Stomach (tissue), 9 donors: Measurements from ENCODE around the gene UBXN11. TPM values are rescaled to one million over a fixed set of nuclear protein-coding genes. Genes with fewer than 3 reads are reported as not detected.
"Not testable (repeated sequence)": the region's sequence is repeated elsewhere in the genome, so short reads cannot be mapped to it uniquely, and the experiment has no call there.

ENCODE experiments used
- DNase-seq, 2 donors: peaks; one replicate each; pipeline versions ENCODE4 v3.0.0 to v3.0.0-alpha.2; 2013 to 2019
- H3K27ac ChIP-seq, 5 donors: fragments of 200-600 bp in 4 of 5; sonication (generic) in 4 of 5; one replicate each; pipeline ENCODE4 v1.5.1; 2013 to 2019; ENCODE audit warnings: mild to moderate bottlenecking in 1 of 5, moderate library complexity in 1 of 5
- H3K27me3 ChIP-seq, 3 donors: fragments of 200-600 bp; sonication (generic); one replicate each; pipeline ENCODE4 v1.5.1; 2017 to 2019; ENCODE audit warnings: mixed run types in 1 of 3
- H3K36me3 ChIP-seq, 4 donors: fragments of 200-600 bp; sonication (generic); 1 replicate in 3 of 4; 2 replicates in 1 of 4; pipeline ENCODE4 v1.5.1; 2016 to 2019
- H3K4me1 ChIP-seq, 4 donors: fragments of 200-600 bp; sonication (generic); one replicate each; pipeline ENCODE4 v1.5.1; 2016 to 2019
- H3K4me3 ChIP-seq, 4 donors: fragments of 200-600 bp; sonication (generic) in 3 of 4; one replicate each; pipeline ENCODE4 v1.5.1; 2016 to 2019; ENCODE audit warnings: mild to moderate bottlenecking in 1 of 4
- H3K9me3 ChIP-seq, 4 donors: fragments of 200-600 bp; sonication (generic); one replicate each; pipeline ENCODE4 v1.5.1; 2016 to 2019
- CTCF ChIP-seq, 7 experiments: fragments of 450-650 bp in 4 of 7; fragments of 200-600 bp in 3 of 7; sonication (generic) in 3 of 7; IDR thresholded peaks; one replicate each; pipeline ENCODE4 v1.5.1; 2016 to 2019; ENCODE audit warnings: antibody characterized with exemption in 7 of 7, control low read depth in 2 of 7, mild to moderate bottlenecking in 1 of 7
- EP300 ChIP-seq: sonication (generic); formaldehyde crosslinking; IDR thresholded peaks from one replicate; pipeline ENCODE4 v1.6.1; 2017; ENCODE audit warnings: antibody characterized with exemption
- POLR2A ChIP-seq, 4 donors: fragments of 450-650 bp; IDR thresholded peaks; one replicate each; pipeline ENCODE4 v1.6.1; 2016; ENCODE audit warnings: antibody characterized with exemption in 4 of 4, control low read depth in 2 of 4, mild to moderate bottlenecking in 1 of 4, moderate library complexity in 1 of 4
- POLR2AphosphoS5 ChIP-seq, 3 donors: sonication (generic); formaldehyde crosslinking; IDR thresholded peaks; one replicate each; pipeline ENCODE4 v1.6.1; 2016; ENCODE audit warnings: antibody characterized with exemption in 3 of 3
- WGBS, 5 donors: extraction: QIAGEN DNeasy Blood & Tissue Kit in 3 of 5; methylation state at CpG; one replicate each; pipeline versions ENCODE4 v1.1.5 to v1.1.7; 2013 to 2018; 5-methylcytosine and 5-hydroxymethylcytosine counted together
- intact Hi-C: fragments of 100-400 bp; cut with DNase I; formaldehyde crosslinking; loops from one replicate; pipeline ENCODE4 v1.15.1; 2023; ENCODE audit warnings: low total_unique reads
- polyA plus RNA-seq, 3 donors: library from polyadenylated mRNA; stranded (reverse); fragments of 200-250 nt; gene quantifications; one replicate each; pipeline ENCODE4 v1.2.3, GENCODE V29; 2013
- total RNA-seq, 5 donors: library from RNA; depleted of rRNA; stranded (reverse); fragments of >200 nt; gene quantifications; one replicate each; pipeline versions ENCODE4 v1.1.0 to v1.2.3, GENCODE V29; 2014 to 2016
- donor health status: healthy with polysubstance abuse.
- donor health status: Bipolar disorder and iron deficiency.
- donor health status: healthy.

Gene UBXN11
- total and polyA plus RNA-seq, 8 donors, result 7.3 to 26.3 (median 12.6) TPM

- 3 to 4% (median 3%) methylated on average over 36 to 41 of the region's 41 CpGs for WGBS, 5 donors
- intact Hi-C loops, result no loop called here
- Histone ChIP-seq H3K27ac (peak overlapping the region in 4 of 5 donors; percentile 18 to 70 (median 53)), H3K27me3 (peaks cover 0 to 55% (median 14%) of the 10 kb centered on the region in 3 donors), H3K4me3 (peak overlapping the region; percentile 50 to 56 (median 53)), H3K9me3 (no peaks in the 10 kb centered on the region), H3K36me3 (no peaks in the 10 kb centered on the region), H3K4me1 (peaks cover 8 to 19% (median 17%) of the 10 kb centered on the region in 4 donors)
- TF ChIP-seq EP300 (no peak), POLR2AphosphoS5 (IDR thresholded peaks at IDR 0.05) (no peak), CTCF (IDR thresholded peaks at IDR 0.05) (no peak), POLR2A (IDR thresholded peaks at IDR 0.05) (no peak)
- no peak for DNase-seq
These were observed 29.5 kb upstream of the UBXN11 start for GRCh38 chr1:26335774-26336476.

GRCh38 chr1:26333312-26333711, 26.9 kb upstream of the UBXN11 start:
- intact Hi-C loops, result not testable (repeated sequence)
- 91 to 94% (median 93%) methylated on average over 8 of the region's 8 CpGs for WGBS, 5 donors

GRCh38 chr1:26330276-26330675, 23.8 kb upstream of the UBXN11 start:
- Histone ChIP-seq H3K27me3 (peaks cover 0 to 47% (median 6%) of the 10 kb centered on the region in 3 donors), H3K4me3 (no peak overlapping the region), H3K27ac (no peak overlapping the region), H3K36me3 (no peaks in the 10 kb centered on the region), H3K4me1 (peaks cover 0 to 2% (median under 1%) of the 10 kb centered on the region in 4 donors), H3K9me3 (no peaks in the 10 kb centered on the region)
- WGBS, 5 donors, result 84 to 93% (median 89%) methylated on average over 5 of the region's 5 CpGs
- intact Hi-C loops, result no loop called here
- TF ChIP-seq EP300, result no peak
- no peak for TF ChIP-seq POLR2A (IDR thresholded peaks at IDR 0.05)
- no peak for TF ChIP-seq CTCF (IDR thresholded peaks at IDR 0.05)
- TF ChIP-seq POLR2AphosphoS5 (IDR thresholded peaks at IDR 0.05), result no peak
- DNase-seq, result no peak

More at GRCh38 chr1:26333312-26333711, 26.9 kb upstream of the UBXN11 start:
- H3K27ac ChIP-seq, H3K36me3 ChIP-seq, DNase-seq, H3K4me3 ChIP-seq, H3K9me3 ChIP-seq: not testable (repeated sequence)
- Histone ChIP-seq H3K4me1 (peaks cover 8 to 19% (median 17%) of the 10 kb centered on the region in 4 donors), H3K27me3 (peaks cover 0 to 64% (median 14%) of the 10 kb centered on the region in 3 donors)

- H3K27me3 ChIP-seq, result peaks cover 0 to 38% (median 0%) of the 10 kb centered on the region in 3 donors
- H3K36me3 ChIP-seq, DNase-seq, intact Hi-C loops, H3K9me3 ChIP-seq, H3K27ac ChIP-seq, H3K4me3 ChIP-seq, H3K4me1 ChIP-seq: not testable (repeated sequence)
- WGBS, 5 donors, result 88 to 97% (median 90%) methylated on average over 4 of the region's 4 CpGs
These were observed 22.9 kb upstream of the UBXN11 start for GRCh38 chr1:26329380-26329779.

- Histone ChIP-seq H3K27me3 (peaks cover 0 to 34% (median 0%) of the 10 kb centered on the region in 3 donors), H3K27ac (no peak overlapping the region), H3K4me1 (no peaks in the 10 kb centered on the region), H3K36me3 (no peaks in the 10 kb centered on the region), H3K9me3 (no peaks in the 10 kb centered on the region), H3K4me3 (no peak overlapping the region)
- WGBS, 5 donors, result 78 to 89% (median 85%) methylated on average over 8 of the region's 8 CpGs
- no peak for DNase-seq
- no peak for TF ChIP-seq EP300
- no peak for TF ChIP-seq CTCF (IDR thresholded peaks at IDR 0.05)
- no peak for TF ChIP-seq POLR2AphosphoS5 (IDR thresholded peaks at IDR 0.05)
- no peak for TF ChIP-seq POLR2A (IDR thresholded peaks at IDR 0.05)
- intact Hi-C loops, result no loop called here
These were observed 22.2 kb upstream of the UBXN11 start for GRCh38 chr1:26328597-26328996.
